GM20431 (cell line): ENCODE measurements around the gene BMPR1A.

Source experiments
- in situ Hi-C: fragments of 300-500 bp; cut with MseI, MboI; formaldehyde crosslinking; loops from one replicate; pipeline ENCODE4 v1.15.0; 2020; ENCODE audit warnings: low sequenced_read_pairs; ENCODE audit not compliant: unreplicated experiment

BMPR1A gene

DNA sequence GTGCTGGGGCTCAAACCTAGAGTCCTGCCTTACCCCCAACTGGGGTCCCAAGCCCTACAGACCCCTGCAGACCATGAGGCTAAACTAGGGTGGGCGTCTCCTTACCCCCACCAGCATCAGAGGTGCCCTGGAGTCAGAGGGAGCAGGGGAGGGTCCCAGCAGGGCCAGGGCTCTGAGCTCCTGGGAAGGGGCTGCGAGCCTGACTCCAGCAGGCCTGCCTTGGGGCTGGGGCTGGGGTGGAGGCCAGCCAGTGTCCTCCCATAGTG lies 203.3 kb downstream of the BMPR1A start:
- in situ Hi-C loops, result no loop called here

- in situ Hi-C loops, result no loop called here
Measured at GRCh38 chr10:86960003-86960862, 203.8 kb downstream of the BMPR1A start.

DNA sequence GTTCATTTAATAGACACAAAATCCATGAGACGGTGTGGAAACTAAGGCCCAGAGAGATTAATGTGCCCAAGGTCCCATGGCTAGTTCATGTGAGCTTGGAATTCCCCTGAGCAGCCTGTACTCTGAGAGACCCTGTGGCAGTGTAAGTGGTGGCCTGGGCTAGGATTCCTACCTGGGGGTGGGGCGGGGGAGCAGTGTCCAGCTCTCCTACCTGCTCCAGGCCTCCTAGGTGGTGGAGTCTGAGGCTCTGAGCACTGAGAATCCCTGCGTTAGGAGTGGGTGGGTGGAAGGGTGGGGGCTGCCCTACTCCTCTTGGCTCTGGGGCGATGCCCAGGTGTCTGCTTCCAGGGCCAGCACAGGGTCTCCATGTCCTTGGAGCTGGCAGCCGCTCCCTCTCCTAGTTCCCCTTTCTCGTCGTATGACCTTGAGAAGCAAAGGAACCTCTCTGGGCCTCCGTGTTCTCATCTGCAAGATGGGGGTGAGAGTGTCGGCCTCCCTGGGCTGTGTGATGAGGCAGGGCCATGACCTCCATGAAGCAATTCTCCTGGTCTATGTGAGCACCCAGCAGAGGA lies 204.5 kb downstream of the BMPR1A start:
- in situ Hi-C loops, result no loop called here

DNA sequence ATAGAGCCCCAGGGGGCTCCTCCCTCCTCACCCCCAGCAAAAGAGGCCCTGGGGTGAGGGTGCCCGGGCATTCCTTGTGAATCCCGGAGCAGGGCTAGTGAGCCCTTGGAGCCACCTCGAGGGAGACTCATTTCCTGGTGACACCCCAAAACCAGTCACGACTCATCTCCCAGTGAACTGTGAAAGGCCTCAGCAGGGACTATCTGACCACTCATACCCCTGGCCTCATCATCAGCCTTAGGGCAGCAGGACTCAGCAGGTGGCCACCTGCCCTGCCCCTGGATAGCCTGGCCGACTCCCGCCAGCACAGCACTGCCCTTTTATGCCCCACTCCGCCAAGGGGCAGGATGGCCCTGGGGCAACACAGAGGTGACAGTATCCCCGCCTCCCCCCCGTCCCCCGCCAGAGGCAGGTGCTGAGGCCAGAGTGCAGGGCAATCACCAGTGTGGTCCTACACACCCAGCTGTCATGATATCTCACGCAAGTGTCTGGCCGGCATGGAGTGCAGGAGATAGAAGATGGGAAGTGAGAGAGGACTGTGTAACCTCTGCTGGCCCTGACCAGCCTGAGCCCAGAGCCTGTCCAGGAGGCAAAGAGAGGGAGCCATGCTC lies 205.2 kb downstream of the BMPR1A start:
- in situ Hi-C loops, result no loop called here

- in situ Hi-C loops, result no loop called here
Measured at GRCh38 chr10:86962136-86962980, 205.9 kb downstream of the BMPR1A start.

DNA sequence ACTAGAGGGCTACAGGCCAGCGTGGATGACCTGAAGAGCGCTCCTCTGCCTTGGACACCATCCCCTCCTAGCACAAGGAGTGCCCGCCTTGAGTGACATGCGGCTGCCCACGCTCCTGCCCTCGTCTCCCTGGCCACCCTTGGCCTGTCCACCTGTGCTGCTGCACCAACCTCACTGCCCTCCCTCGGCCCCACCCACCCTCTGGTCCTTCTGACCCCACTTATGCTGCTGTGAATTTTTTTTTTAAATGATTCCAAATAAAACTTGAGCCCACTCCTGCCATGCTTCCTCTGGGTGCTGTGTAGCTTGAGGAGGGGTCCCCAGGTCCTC lies 206.5 kb downstream of the BMPR1A start:
- in situ Hi-C loops, result no loop called here

DNA sequence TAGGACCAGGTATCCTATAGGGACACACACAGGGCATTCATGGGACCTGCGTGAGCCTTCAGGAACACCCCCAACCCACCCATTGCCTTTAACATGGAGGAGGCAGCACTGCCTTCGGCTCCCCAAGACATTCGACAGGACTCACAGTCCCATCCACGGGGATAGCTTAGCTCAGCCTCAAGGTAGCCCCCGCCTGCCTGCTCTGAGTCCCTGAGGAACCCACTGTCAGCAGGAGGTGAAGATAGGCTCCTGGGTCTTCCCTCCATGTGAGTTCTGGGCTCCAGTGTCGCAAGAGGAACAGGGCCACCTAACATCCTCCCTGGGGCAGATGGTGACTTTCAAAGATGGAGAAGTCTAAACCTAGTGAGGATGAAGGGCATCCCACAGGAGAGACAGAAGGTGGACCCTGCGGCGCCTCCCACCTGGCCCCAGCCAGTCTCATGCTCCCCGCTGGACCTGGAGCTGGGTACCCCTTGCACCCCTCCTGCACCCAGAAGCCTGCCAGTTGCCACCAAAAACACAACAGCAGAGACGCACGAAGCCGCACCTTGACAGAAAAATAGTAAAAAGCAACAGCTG lies 207.0 kb downstream of the BMPR1A start:
- in situ Hi-C loops, result no loop called here

GRCh38 chr10:86964061-86964846 lies 207.8 kb downstream of the BMPR1A start:
- in situ Hi-C loops, result no loop called here

DNA sequence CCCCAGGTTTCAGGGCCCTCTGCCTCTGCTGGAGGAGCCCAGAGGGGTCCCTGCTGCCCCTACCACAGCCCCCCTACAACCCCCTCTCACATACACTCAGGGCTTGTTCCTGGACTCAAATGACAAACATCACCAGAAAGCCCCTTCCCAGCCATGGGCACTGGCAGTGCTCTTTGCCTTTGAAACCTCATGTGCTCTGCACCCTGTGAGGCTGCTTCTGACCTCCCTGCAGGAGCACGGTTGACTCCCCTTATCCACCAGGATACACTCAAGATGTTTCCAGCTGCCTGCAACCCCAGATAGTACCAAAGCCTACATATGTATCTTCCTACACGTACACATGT lies 208.4 kb downstream of the BMPR1A start:
- in situ Hi-C loops, result no loop called here

DNA sequence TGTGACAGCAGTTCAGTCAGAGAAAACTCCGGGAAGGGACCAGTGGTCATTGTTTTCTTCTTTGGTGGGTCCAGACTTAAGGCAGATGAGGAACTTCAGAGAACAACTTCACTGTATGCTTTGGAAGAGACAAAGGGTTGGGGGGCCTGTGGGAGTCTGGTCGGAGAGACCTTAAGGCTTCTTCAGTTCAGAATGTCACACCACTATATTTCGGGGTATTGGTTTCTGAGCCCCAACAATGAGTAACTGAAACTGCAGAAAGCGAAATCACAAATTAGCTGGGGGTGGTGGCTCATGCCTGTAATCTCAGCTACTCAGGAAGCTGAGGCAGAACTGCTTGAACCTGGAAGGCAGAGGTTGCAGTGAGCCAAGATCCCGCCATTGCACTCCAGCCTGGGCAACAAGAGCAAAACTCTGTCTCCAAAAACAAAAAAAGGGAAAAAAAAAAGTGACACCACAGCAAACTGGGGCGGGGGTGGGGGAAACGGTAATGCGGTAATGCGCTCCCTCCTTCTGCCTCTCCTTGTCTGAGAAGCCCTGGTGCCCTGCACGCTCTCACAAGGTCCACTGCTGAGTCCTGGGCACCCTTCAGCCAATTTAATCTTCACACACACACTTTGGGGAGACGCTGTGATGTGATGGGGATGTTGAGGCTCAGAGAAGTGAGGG lies 209.7 kb downstream of the BMPR1A start:
- in situ Hi-C loops, result no loop called here

DNA sequence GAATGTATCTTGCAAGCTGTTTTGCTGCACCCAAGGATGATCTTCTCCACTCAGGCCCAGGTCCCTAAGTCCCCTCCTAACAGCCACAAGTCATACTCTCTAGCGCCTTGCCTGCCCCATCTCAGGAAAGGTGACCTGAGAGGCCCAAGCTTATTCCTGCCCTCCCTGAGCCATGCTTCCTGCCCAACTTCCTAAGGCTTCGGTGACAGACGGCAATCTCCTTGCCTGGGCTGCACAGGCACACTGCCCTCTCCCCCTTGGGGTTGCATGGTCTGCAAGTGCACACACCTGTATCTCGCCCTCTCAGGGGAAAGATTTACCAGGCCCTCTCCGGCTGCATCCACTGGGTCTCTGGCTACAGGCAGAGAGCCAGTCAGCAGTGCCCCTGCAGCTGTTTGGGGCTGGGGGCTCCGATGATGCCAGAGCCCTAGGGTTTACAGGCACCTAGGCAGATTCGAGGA lies 211.1 kb downstream of the BMPR1A start:
- in situ Hi-C loops, result no loop called here

DNA sequence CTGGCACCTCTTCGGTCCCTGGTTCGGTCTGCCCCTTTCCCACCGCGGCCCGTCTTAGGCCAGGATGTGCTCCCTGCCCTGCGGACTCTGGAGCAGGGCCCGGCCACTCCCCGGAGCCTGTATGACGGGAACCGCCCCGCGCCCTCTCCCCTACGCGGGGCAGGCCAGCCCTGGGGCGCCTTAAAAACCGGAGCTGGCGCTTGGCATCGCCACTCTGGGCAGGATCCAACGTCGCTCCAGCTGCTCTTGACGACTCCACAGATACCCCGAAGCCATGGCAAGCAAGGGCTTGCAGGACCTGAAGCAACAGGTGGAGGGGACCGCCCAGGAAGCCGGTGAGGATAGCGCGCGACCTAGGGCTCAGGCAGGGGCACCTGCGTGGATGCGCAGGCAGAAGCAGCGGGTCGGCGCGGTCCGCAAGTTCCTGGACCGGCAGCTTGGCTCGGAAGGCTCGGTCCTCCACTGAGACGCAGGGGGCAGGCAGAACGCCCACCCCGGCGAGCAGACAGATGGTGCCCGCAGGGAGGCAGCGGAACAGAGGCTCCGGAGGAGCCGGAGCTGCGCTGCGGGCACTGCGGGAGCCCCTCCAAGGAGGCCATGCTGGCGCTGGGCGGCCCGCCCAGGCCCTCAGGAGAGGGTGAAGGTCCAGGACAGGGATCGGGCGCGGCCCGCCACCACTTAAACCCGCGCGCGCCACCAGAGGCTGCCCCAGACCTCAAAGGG lies 212.0 kb downstream of the BMPR1A start, which contains the start of gene ADIRF:
Gene ADIRF (plus strand): TSS at position 212 of the 723 bp plus-strand sequence. CDS start 63 bp downstream, at position 275.
- in situ Hi-C loops, result no loop called here

DNA sequence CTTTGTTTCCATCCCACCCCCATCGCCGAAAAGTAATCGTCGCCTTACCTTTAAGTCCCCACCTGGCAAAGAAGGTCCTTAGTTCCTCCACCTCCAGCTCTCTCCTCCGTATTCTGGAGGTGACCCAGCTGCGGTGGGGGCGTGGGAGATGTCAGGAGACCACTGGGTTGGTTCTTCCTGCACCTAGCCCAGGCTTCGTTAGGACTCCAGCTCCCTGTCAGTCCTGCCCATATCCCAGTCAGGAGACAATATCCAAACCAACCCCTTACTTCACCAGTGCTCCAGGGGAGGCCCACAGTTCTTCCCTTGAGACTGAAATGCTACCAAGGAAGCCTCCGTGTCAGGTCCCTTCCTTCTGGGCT lies 212.6 kb downstream of the BMPR1A start:
- in situ Hi-C loops, result no loop called here

DNA sequence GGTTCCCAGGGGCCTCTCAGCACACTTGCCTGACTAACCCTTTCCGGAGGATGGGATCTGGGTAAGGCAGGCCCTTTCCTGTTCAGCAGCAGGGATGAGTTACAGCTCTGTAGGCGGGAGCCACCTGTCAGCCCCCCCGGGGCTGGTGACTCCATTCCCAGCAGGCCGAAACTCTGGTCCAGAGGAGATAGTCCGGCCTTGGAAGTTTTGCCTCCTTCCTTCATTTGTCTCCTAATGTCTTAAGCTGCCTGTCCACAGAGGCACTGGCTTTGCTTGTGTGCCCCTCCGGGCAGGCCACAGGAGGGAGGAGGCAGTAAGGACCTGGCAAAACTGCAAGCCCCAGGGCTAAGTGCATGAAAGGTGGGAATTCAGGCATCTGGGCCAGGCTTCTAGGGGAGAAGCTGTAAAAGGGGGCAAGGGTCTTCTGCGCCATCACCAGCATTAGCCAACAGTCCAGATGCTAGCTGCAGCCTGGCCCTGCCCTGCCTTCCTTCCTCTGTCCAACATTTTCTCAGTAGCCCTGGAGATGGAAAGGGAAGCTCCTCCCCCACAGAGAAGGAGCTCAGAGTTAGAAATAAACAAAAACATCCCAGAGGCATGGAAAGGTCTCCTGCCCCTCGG lies 213.1 kb downstream of the BMPR1A start:
- in situ Hi-C loops, result no loop called here

- in situ Hi-C loops, result no loop called here
Measured at GRCh38 chr10:86970162-86970981, 214.0 kb downstream of the BMPR1A start.

DNA sequence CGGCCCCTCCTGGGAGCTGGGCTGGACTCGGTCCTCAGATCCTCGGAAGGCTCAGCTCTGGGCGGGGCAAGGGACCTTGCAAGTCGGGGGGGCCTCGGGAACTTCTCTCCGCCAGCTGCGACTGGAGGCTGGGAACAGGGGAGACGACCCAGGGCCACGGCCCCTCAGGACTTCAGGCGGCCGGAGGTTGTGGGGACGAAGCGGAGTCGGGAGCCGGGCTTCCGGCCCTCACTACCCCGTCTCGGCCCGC lies 214.5 kb downstream of the BMPR1A start:
- in situ Hi-C loops, result no loop called here

DNA sequence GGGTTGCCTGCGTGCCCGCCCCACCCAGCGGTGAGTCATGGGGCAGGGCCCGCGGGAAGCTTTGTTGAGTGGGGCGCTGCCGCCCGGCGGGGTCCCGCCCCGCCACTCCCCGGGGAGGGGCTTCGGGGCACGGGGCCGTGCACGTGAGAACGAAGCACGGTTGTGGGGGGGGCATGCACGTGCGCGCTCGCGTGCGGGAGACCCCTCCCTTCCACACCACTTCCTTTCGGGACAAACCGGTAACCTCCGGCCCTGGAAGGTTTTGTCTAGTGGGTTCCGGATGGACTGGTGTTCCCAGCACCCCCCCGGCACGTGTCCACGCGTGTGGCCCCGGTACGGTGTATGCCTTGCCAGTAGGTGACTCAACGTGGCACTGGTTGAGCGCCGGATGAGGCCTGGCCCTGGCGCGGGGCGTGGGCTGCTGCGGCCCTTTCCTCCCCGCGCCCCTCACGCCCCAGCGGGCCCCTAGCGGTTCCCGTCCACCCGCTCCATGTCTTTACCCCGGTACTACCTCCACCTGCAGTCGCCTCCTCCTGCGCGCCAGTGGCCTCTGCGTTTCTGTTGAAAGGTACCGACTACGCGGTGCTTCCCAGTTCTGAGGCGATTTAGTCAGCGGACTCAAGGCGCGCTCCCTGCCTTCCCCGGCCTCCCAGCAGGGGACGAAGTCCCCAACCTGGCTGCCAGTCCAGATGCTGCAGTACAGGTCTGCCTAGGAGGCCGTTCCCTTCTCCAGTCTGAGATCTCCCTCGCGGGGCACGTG lies 215.0 kb downstream of the BMPR1A start:
- in situ Hi-C loops, result no loop called here
